Common myeloid progenitor, CD34-positive (primary cell): ENCODE results near the gene POLR2M.

Experiments used
- CTCF ChIA-PET: fragments of 350-600 bp; sonication (Branson Sonifier 250); formaldehyde crosslinking; loops from one replicate; lab custom pipeline; 2021; ENCODE audit warnings: antibody characterized with exemption; lab: Charles Lee
- POLR2A ChIA-PET: fragments of 350-600 bp; sonication (Branson Sonifier 250); formaldehyde crosslinking; loops from one replicate; lab custom pipeline; 2021; ENCODE audit warnings: antibody characterized with exemption; lab: Charles Lee
- DNase-seq, 3 donors: peaks; one replicate each; pipeline versions ENCODE4 v3.0.0 to v3.0.0-alpha.2; 2013
- H3K27ac ChIP-seq, 2 experiments: 1 replicate in 1 of 2; 2 replicates in 1 of 2; pipeline ENCODE4 v1.7.0; 2013; ENCODE audit warnings: inconsistent platforms in 2 of 2, low read length in 2 of 2, mild to moderate bottlenecking in 2 of 2, low read depth in 1 of 2, moderate library complexity in 1 of 2; ENCODE audit not compliant: severe bottlenecking in 2 of 2, insufficient read depth in 1 of 2, poor library complexity in 1 of 2
- H3K27me3 ChIP-seq, 5 experiments: replicated peaks in 2 of 5; 1 replicate in 3 of 5; 2 replicates in 2 of 5; pipeline versions ENCODE4 v1.6.1 to v1.7.0; 2013; ENCODE audit warnings: low read length in 4 of 5, mild to moderate bottlenecking in 2 of 5, moderate library complexity in 2 of 5, inconsistent platforms in 1 of 5; ENCODE audit not compliant: insufficient read depth in 5 of 5, control insufficient read depth in 4 of 5
- H3K36me3 ChIP-seq, 4 experiments: 1 replicate in 2 of 4; 2 replicates in 2 of 4; pipeline versions ENCODE4 v1.6.1 to v1.7.0; 2013; ENCODE audit warnings: low read length in 3 of 4, control low read depth in 1 of 4, mild to moderate bottlenecking in 1 of 4; ENCODE audit not compliant: control insufficient read depth in 4 of 4, insufficient read depth in 4 of 4
- H3K4me1 ChIP-seq, 4 experiments: 1 replicate in 3 of 4; 2 replicates in 1 of 4; pipeline versions ENCODE4 v1.6.1 to v1.7.1; 2013; ENCODE audit warnings: low read length in 3 of 4, mild to moderate bottlenecking in 3 of 4, control low read depth in 1 of 4, inconsistent platforms in 1 of 4, moderate library complexity in 1 of 4; ENCODE audit not compliant: control insufficient read depth in 4 of 4, insufficient read depth in 4 of 4; ENCODE audit errors: control extremely low read depth in 1 of 4
- H3K4me3 ChIP-seq, 7 experiments: 1 replicate in 4 of 7; 2 replicates in 3 of 7; pipeline versions ENCODE4 v1.5.1 to v1.7.0; 2013; ENCODE audit warnings: mild to moderate bottlenecking in 7 of 7, low read length in 6 of 7, moderate library complexity in 6 of 7, inconsistent platforms in 2 of 7, low read depth in 2 of 7, control low read depth in 1 of 7; ENCODE audit not compliant: insufficient read depth in 4 of 7, control insufficient read depth in 1 of 7; ENCODE audit errors: extremely low read depth in 1 of 7
- H3K9me3 ChIP-seq, 5 experiments: 1 replicate in 4 of 5; 2 replicates in 1 of 5; pipeline versions ENCODE4 v1.6.1 to v1.7.1; 2013; ENCODE audit warnings: low read length in 4 of 5, mild to moderate bottlenecking in 2 of 5, inconsistent platforms in 1 of 5, low read depth in 1 of 5, moderate library complexity in 1 of 5; ENCODE audit not compliant: control insufficient read depth in 4 of 5, insufficient read depth in 2 of 5; ENCODE audit errors: control extremely low read depth in 1 of 5
- WGBS: methylation state at CpG from one replicate; pipeline ENCODE4 v1.1.5; 2013; ENCODE audit not compliant: insufficient coverage; 5-methylcytosine and 5-hydroxymethylcytosine counted together

POLR2M gene

GRCh38 chr15:57691082-57691481 lies 15.4 kb upstream of the POLR2M start:
- no peaks in the 10 kb centered on the region for H3K36me3 ChIP-seq
- H3K9me3 ChIP-seq: no peaks in the 10 kb centered on the region
- DNase-seq: no peak
- H3K4me3 ChIP-seq: no peak overlapping the region
- ChIA-PET POLR2A (no interaction called here), CTCF (no interaction called here)
- H3K27me3 ChIP-seq: no peaks in the 10 kb centered on the region
- H3K27ac ChIP-seq: no peak overlapping the region
- H3K4me1 ChIP-seq: no peaks in the 10 kb centered on the region
- no CpG with 5 or more reads among the region's 1 CpG for WGBS

GRCh38 chr15:57692709-57693108 lies 13.8 kb upstream of the POLR2M start:
- ChIA-PET POLR2A (no interaction called here), CTCF (no interaction called here)
- no peaks in the 10 kb centered on the region for H3K4me1 ChIP-seq
- H3K9me3 ChIP-seq: no peaks in the 10 kb centered on the region
- H3K27ac ChIP-seq: no peak overlapping the region
- no peak overlapping the region for H3K4me3 ChIP-seq
- no peak for DNase-seq
- H3K36me3 ChIP-seq: no peaks in the 10 kb centered on the region
- H3K27me3 ChIP-seq: no peaks in the 10 kb centered on the region
- WGBS: 83% methylated on average over 1 of the region's 1 CpG

DNA sequence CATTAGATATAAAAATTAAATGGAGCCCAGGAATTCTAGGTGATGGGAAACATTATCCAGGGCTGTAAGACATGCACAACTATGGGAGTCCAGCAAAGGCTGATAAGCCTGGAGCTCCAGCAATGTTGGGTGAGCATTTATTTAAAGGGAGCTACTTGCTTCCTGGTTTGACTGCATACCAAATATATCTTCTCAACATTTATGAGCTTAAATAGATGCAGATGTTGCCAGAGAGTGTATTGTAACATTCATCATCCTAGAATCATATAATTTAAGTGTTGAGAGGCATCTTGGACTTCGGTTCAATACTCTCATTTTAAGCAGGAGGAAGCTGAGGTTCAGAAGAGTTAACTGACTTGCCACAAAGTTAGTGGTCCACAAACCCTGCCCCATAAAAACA lies 12.2 kb upstream of the POLR2M start:
- no CpG with 5 or more reads among the region's 1 CpG for WGBS
- no peaks in the 10 kb centered on the region for H3K4me1 ChIP-seq
- no peak overlapping the region for H3K4me3 ChIP-seq
- H3K27me3 ChIP-seq: peaks cover 0 to 6% (median 0%) of the 10 kb centered on the region in 5 experiments
- DNase-seq: no peak
- H3K36me3 ChIP-seq: no peaks in the 10 kb centered on the region
- CTCF ChIA-PET: interaction anchor here (0.7 to 1.0 kb wide), 2 partner anchors 9 to 52 kb away, joined by 3 read pairs; no protein-coding TSS in a partner anchor
- H3K9me3 ChIP-seq: no peaks in the 10 kb centered on the region
- H3K27ac ChIP-seq: no peak overlapping the region
- POLR2A ChIA-PET: no interaction called here

DNA sequence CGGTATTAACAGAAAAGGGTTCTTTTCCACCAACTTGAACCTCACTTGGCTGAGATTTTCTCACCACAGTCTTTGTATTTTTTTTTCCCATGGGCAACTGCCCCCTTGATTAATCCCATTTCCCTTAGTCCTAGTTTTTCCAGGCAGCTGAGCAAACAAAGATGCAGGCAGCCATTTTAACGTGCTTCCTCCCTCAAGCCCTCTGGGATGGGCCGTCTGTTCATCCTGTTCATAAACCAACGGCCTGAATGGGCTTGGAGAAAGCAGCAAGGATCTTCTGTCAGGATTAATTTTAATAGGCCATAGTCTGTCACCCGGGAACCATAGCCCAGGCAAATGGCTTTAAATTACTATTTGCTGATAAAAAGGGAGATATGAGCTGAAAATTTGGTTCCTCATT lies 10.4 kb upstream of the POLR2M start:
- ChIA-PET POLR2A (no interaction called here), CTCF (no interaction called here)
- H3K27ac ChIP-seq: no peak overlapping the region
- H3K27me3 ChIP-seq: peaks cover 0 to 18% (median 0%) of the 10 kb centered on the region in 5 experiments
- no peak overlapping the region for H3K4me3 ChIP-seq
- DNase-seq: no peak
- WGBS: 83% methylated on average over 4 of the region's 5 CpGs
- H3K4me1 ChIP-seq: no peaks in the 10 kb centered on the region
- no peaks in the 10 kb centered on the region for H3K9me3 ChIP-seq
- H3K36me3 ChIP-seq: no peaks in the 10 kb centered on the region

DNA sequence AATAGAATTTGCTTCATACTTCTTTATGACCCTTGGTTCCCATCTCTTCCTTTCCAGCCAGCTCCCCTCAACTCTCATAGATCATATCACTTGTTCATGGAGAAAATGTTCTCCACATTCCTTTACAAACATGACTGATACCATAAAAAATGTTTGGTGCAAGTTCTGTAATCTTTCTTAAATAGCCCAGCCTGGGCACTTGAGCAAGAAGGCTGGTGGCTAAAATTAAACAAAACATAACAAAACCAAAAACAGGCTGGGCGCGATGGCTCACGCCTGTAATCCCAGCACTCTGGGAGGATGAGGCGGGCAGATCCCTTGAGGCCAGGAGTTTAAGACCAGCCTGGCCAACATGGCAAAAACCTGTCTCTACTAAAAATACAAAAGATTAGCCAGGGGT lies 8.9 kb upstream of the POLR2M start:
- Histone ChIP-seq H3K4me3 (no peak overlapping the region), H3K27me3 (peaks cover 0 to 29% (median 0%) of the 10 kb centered on the region in 5 experiments), H3K9me3 (no peaks in the 10 kb centered on the region), H3K4me1 (no peaks in the 10 kb centered on the region), H3K27ac (no peak overlapping the region), H3K36me3 (no peaks in the 10 kb centered on the region)
- ChIA-PET CTCF (interaction anchor here (0.6 kb wide), 1 partner anchor 34 kb away, joined by 3 read pairs; no protein-coding TSS in a partner anchor), POLR2A (no interaction called here)
- DNase-seq: no peak
- 97% methylated on average over 4 of the region's 4 CpGs for WGBS

GRCh38 chr15:57698243-57698642 lies 8.3 kb upstream of the POLR2M start:
- ChIA-PET CTCF (interaction anchor here (0.6 kb wide), 1 partner anchor 35 kb away, joined by 3 read pairs; no protein-coding TSS in a partner anchor), POLR2A (no interaction called here)
- Histone ChIP-seq H3K27ac (no peak overlapping the region), H3K4me1 (no peaks in the 10 kb centered on the region), H3K9me3 (no peaks in the 10 kb centered on the region), H3K4me3 (no peak overlapping the region), H3K27me3 (peaks cover 0 to 34% (median 0%) of the 10 kb centered on the region in 5 experiments), H3K36me3 (no peaks in the 10 kb centered on the region)
- no peak for DNase-seq

DNA sequence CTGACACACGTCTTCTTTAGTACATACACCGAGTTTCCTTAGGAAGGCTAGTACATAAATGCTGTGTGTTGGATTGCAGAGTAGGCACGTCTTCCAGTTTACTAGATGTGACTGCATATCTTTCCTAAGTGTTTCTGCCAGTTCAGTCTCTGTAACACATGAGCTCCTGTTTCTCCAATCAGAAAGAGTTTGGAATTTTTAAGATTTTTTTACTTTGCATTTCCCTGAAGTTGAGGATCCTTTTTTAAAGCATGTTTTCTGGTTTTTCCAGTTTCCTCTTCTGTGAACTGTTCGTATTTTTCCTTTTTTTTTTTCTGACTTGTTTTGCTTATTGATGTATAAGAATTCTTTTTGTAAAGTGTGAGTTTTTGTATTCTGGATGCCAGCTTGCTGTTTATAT lies 7.5 kb upstream of the POLR2M start:
- no peaks in the 10 kb centered on the region for H3K36me3 ChIP-seq
- 83% methylated on average over 1 of the region's 4 CpGs for WGBS
- ChIA-PET POLR2A (no interaction called here), CTCF (no interaction called here)
- peaks cover 0 to 34% (median 0%) of the 10 kb centered on the region in 5 experiments for H3K27me3 ChIP-seq
- H3K4me1 ChIP-seq: peaks cover 0 to 1% (median 0%) of the 10 kb centered on the region in 4 experiments
- H3K4me3 ChIP-seq: no peak overlapping the region
- DNase-seq: no peak
- H3K9me3 ChIP-seq: no peaks in the 10 kb centered on the region
- no peak overlapping the region for H3K27ac ChIP-seq
